Upper lobe of left lung (tissue), 6 donors: ENCODE measurements around the gene PADI1. TPM values are rescaled to one million over a fixed set of nuclear protein-coding genes. Genes with fewer than 3 reads are reported as not detected.

Source experiments
- ATAC-seq, 2 donors: fragments of 200-7000 bp; cut with Tn5 transposase; one replicate each; pipeline ENCODE4 v1.9.1; 2022; ENCODE audit warnings: mild to moderate bottlenecking in 2 of 2, moderate library complexity in 2 of 2; ENCODE audit not compliant: low FRiP score in 2 of 2
- DNase-seq, 2 donors: peaks; one replicate each; pipeline ENCODE4 v3.0.0-alpha.2; 2019 to 2020
- H3K27ac ChIP-seq, 4 donors: fragments of 200-600 bp; sonication (generic); one replicate each; pipeline ENCODE4 v1.5.1; 2016 to 2019
- H3K27me3 ChIP-seq, 4 donors: fragments of 200-600 bp; sonication (generic); one replicate each; pipeline ENCODE4 v1.5.1; 2017 to 2019
- H3K36me3 ChIP-seq, 4 donors: fragments of 200-600 bp; sonication (generic); one replicate each; pipeline ENCODE4 v1.5.1; 2016 to 2019
- H3K4me1 ChIP-seq, 4 donors: fragments of 200-600 bp; sonication (generic); one replicate each; pipeline ENCODE4 v1.5.1; 2018 to 2019
- H3K4me3 ChIP-seq, 4 donors: fragments of 200-600 bp; sonication (generic); one replicate each; pipeline ENCODE4 v1.5.1; 2017 to 2019; ENCODE audit warnings: mild to moderate bottlenecking in 2 of 4, moderate library complexity in 1 of 4
- H3K9me3 ChIP-seq, 4 donors: fragments of 200-600 bp; sonication (generic); one replicate each; pipeline ENCODE4 v1.5.1; 2018 to 2019
- CTCF ChIP-seq, 6 experiments: fragments of 450-650 bp in 4 of 6; fragments of 200-600 bp in 2 of 6; sonication (generic) in 2 of 6; IDR thresholded peaks; one replicate each; pipeline ENCODE4 v1.5.1; 2016 to 2019; ENCODE audit warnings: antibody characterized with exemption in 6 of 6
- EP300 ChIP-seq, 4 donors: sonication (generic); formaldehyde crosslinking; IDR thresholded peaks; one replicate each; pipeline ENCODE4 v1.5.1; 2017; ENCODE audit warnings: antibody characterized with exemption in 4 of 4, control low read depth in 2 of 4
- POLR2A ChIP-seq, 4 donors: fragments of 450-650 bp; IDR thresholded peaks; one replicate each; pipeline ENCODE4 v1.5.1; 2016 to 2017; ENCODE audit warnings: antibody characterized with exemption in 4 of 4, mild to moderate bottlenecking in 2 of 4
- POLR2AphosphoS5 ChIP-seq, 2 donors: sonication (generic); formaldehyde crosslinking; IDR thresholded peaks; one replicate each; pipeline ENCODE4 v1.5.1; 2017; ENCODE audit warnings: antibody characterized with exemption in 2 of 2
- WGBS, 2 donors: methylation state at CpG; one replicate each; pipeline ENCODE4 v1.1.5; 2017 to 2018; 5-methylcytosine and 5-hydroxymethylcytosine counted together
- total RNA-seq, 6 donors: library from RNA; depleted of rRNA in 4 of 6; stranded (reverse); fragments of >200 nt in 4 of 6; gene quantifications; one replicate each; pipeline versions ENCODE4 v1.1.0 to v1.2.1, GENCODE V29; 2016 to 2021
- donor health status: DM: no; HTN: no; CAD: no; lungs with moderate emphysema.
- donor health status: DM: no; HTN: yes; CAD: no; lungs with severe emphysema.

PADI1 gene
- total RNA-seq, 6 donors from 2014 or later: not detected

GRCh38 chr1:17194133-17194475, 10.8 kb upstream of the PADI1 start:
- H3K9me3 ChIP-seq: peaks cover 0 to under 1% (median 0%) of the 10 kb centered on the region in 4 donors
- ATAC-seq (no peak), DNase-seq (no peak)

GRCh38 chr1:17194615-17195528, 10.1 kb upstream of the PADI1 start:
- H3K9me3 ChIP-seq: no peaks in the 10 kb centered on the region
- no peaks in the 10 kb centered on the region for H3K27me3 ChIP-seq
- no peak overlapping the region for H3K27ac ChIP-seq
- no peaks in the 10 kb centered on the region for H3K4me1 ChIP-seq
- WGBS, 2 donors: 67% methylated on average over 6 to 8 of the region's 8 CpGs
- DNase-seq (no peak), ATAC-seq (no peak)
- no peaks in the 10 kb centered on the region for H3K36me3 ChIP-seq
- H3K4me3 ChIP-seq: no peak overlapping the region
- no peak for TF ChIP-seq EP300 (IDR thresholded peaks at IDR 0.05)
- no peak for TF ChIP-seq POLR2AphosphoS5 (IDR thresholded peaks at IDR 0.05)
- no peak for TF ChIP-seq POLR2A (IDR thresholded peaks at IDR 0.05)
- TF ChIP-seq CTCF (IDR thresholded peaks at IDR 0.05): no peak

More at GRCh38 chr1:17194133-17194475, 10.8 kb upstream of the PADI1 start:
- no peak for TF ChIP-seq POLR2AphosphoS5 (IDR thresholded peaks at IDR 0.05)
- TF ChIP-seq CTCF (IDR thresholded peaks at IDR 0.05): no peak
- TF ChIP-seq EP300 (IDR thresholded peaks at IDR 0.05): no peak
- TF ChIP-seq POLR2A (IDR thresholded peaks at IDR 0.05): no peak
- Histone ChIP-seq H3K27me3 (no peaks in the 10 kb centered on the region), H3K27ac (no peak overlapping the region), H3K36me3 (no peaks in the 10 kb centered on the region), H3K4me3 (no peak overlapping the region), H3K4me1 (no peaks in the 10 kb centered on the region)
- WGBS, 2 donors: 52 to 58% methylated on average over 3 of the region's 3 CpGs

- no peak for DNase-seq
- no peaks in the 10 kb centered on the region for H3K27me3 ChIP-seq
- ATAC-seq: no peak
- TF ChIP-seq POLR2AphosphoS5 (IDR thresholded peaks at IDR 0.05): no peak
- no peak for TF ChIP-seq EP300 (IDR thresholded peaks at IDR 0.05)
- no peak for TF ChIP-seq CTCF (IDR thresholded peaks at IDR 0.05)
- TF ChIP-seq POLR2A (IDR thresholded peaks at IDR 0.05): no peak
- WGBS, 2 donors: 79 to 94% methylated on average over 3 of the region's 3 CpGs
- no peaks in the 10 kb centered on the region for H3K36me3 ChIP-seq
- H3K27ac ChIP-seq: no peak overlapping the region
- no peaks in the 10 kb centered on the region for H3K4me1 ChIP-seq
- no peaks in the 10 kb centered on the region for H3K9me3 ChIP-seq
- H3K4me3 ChIP-seq: no peak overlapping the region
These were observed 9.2 kb upstream of the PADI1 start for GRCh38 chr1:17195731-17196130.

GRCh38 chr1:17196496-17197185, 8.3 kb upstream of the PADI1 start:
- Histone ChIP-seq H3K27me3 (no peaks in the 10 kb centered on the region), H3K4me1 (no peaks in the 10 kb centered on the region), H3K27ac (no peak overlapping the region), H3K4me3 (no peak overlapping the region), H3K36me3 (no peaks in the 10 kb centered on the region), H3K9me3 (no peaks in the 10 kb centered on the region)
- no peak for TF ChIP-seq POLR2A (IDR thresholded peaks at IDR 0.05)
- no peak for TF ChIP-seq EP300 (IDR thresholded peaks at IDR 0.05)
- ATAC-seq: no peak
- no peak for DNase-seq
- WGBS, 2 donors: 86 to 91% methylated on average over 13 of the region's 13 CpGs

GRCh38 chr1:17197696-17198095, 7.2 kb upstream of the PADI1 start:
- Histone ChIP-seq H3K4me1 (no peaks in the 10 kb centered on the region), H3K27me3 (no peaks in the 10 kb centered on the region), H3K4me3 (no peak overlapping the region), H3K9me3 (no peaks in the 10 kb centered on the region), H3K36me3 (no peaks in the 10 kb centered on the region), H3K27ac (no peak overlapping the region)
- TF ChIP-seq EP300 (IDR thresholded peaks at IDR 0.05) (no peak), CTCF (IDR thresholded peaks at IDR 0.05) (no peak), POLR2AphosphoS5 (IDR thresholded peaks at IDR 0.05) (no peak), POLR2A (IDR thresholded peaks at IDR 0.05) (no peak)
- no peak for ATAC-seq
- no peak for DNase-seq
- WGBS, 2 donors: 90% methylated on average over 7 of the region's 7 CpGs
